ENCODE results near the gene ENTHD1.

The ENTHD1 gene

GRCh38 chr22:39707351-39707750 is 186.2 kb downstream of the ENTHD1 start:
- no peak for DNase-seq

GRCh38 chr22:39706376-39707140 is 187.0 kb downstream of the ENTHD1 start:
- no peak for DNase-seq

- DNase-seq: no peak
These were observed 188.2 kb downstream of the ENTHD1 start for GRCh38 chr22:39705386-39705785.

- DNase-seq: no peak
These were observed 189.5 kb downstream of the ENTHD1 start for GRCh38 chr22:39703928-39704639.

- DNase-seq: no peak
These were observed 190.5 kb downstream of the ENTHD1 start for GRCh38 chr22:39703091-39703490.

GRCh38 chr22:39700565-39700964 is 193.0 kb downstream of the ENTHD1 start:
- DNase-seq: no peak

GRCh38 chr22:39699631-39700360 is 193.8 kb downstream of the ENTHD1 start:
- DNase-seq: no peak

GRCh38 chr22:39697790-39698430 is 195.7 kb downstream of the ENTHD1 start:
- no peak for DNase-seq

GRCh38 chr22:39693943-39694500 is 199.5 kb downstream of the ENTHD1 start:
- no peak for DNase-seq

Data from activated CD4-positive, alpha-beta T cell treated with anti-CD3 and anti-CD28 coated beads, Interleukin-2, amount 50 U/mL, for 16 hours (primary cell).